Measurements from ENCODE around the gene UMAD1. TPM values are rescaled to one million over a fixed set of nuclear protein-coding genes. Genes with fewer than 3 reads are reported as not detected.
A peak's percentile ranks its signal among the peaks of the same experiment; 100 is the strongest.

UMAD1 gene
- total RNA-seq, 1 donor from 2014 or later = 9.3 TPM

- no peak overlapping the region for H3K9ac ChIP-seq (ENCODE audit: low read length)
Measured at GRCh38 chr7:7731732-7732131, 91.2 kb downstream of the UMAD1 start.

GRCh38 chr7:7732621-7733281 is 92.2 kb downstream of the UMAD1 start:
- no peaks in the 10 kb centered on the region for H3K79me2 ChIP-seq (ENCODE audit: insufficient read depth, low read length)
- no peaks in the 10 kb centered on the region for H3K36me3 ChIP-seq (ENCODE audit: insufficient read depth, low read length)
- FAIRE-seq = peak; percentile 85
- H3K4me3 ChIP-seq (ENCODE audit: insufficient read depth, low read depth, low read length) = no peak overlapping the region
- H3K27ac Mint-ChIP-seq (ENCODE audit: unreplicated experiment) = no peak overlapping the region
- H4K20me1 ChIP-seq (ENCODE audit: insufficient read depth, low read length) = no peaks in the 10 kb centered on the region
- TF ChIP-seq, protein P1, sequence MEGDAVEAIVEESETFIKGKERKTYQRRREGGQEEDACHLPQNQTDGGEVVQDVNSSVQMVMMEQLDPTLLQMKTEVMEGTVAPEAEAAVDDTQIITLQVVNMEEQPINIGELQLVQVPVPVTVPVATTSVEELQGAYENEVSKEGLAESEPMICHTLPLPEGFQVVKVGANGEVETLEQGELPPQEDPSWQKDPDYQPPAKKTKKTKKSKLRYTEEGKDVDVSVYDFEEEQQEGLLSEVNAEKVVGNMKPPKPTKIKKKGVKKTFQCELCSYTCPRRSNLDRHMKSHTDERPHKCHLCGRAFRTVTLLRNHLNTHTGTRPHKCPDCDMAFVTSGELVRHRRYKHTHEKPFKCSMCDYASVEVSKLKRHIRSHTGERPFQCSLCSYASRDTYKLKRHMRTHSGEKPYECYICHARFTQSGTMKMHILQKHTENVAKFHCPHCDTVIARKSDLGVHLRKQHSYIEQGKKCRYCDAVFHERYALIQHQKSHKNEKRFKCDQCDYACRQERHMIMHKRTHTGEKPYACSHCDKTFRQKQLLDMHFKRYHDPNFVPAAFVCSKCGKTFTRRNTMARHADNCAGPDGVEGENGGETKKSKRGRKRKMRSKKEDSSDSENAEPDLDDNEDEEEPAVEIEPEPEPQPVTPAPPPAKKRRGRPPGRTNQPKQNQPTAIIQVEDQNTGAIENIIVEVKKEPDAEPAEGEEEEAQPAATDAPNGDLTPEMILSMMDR (IDR thresholded peaks at IDR 0.05; ENCODE audit: insufficient read depth, low read depth, low read length) = no peak
- TF ChIP-seq EZH2 (IDR thresholded peaks at IDR 0.05; ENCODE audit: insufficient read depth, low read length) = no peak
- H3K9me3 ChIP-seq (ENCODE audit: insufficient read depth, low read depth, low read length) = peaks cover 4% of the 10 kb centered on the region
- peak overlapping the region; percentile 4 for H3K4me2 ChIP-seq (ENCODE audit: low read length)
- peak overlapping the region; percentile 12 for H3K9ac ChIP-seq (ENCODE audit: low read length)
- H3K4me1 Mint-ChIP-seq (ENCODE audit: low read depth, unreplicated experiment) = peaks cover 15% of the 10 kb centered on the region
- H2AFZ ChIP-seq (ENCODE audit: low read depth, low read length) = no peak overlapping the region
- H3K4me3 Mint-ChIP-seq (ENCODE audit: unreplicated experiment) = no peak overlapping the region
- no peaks in the 10 kb centered on the region for H3K9me3 Mint-ChIP-seq (ENCODE audit: unreplicated experiment)
- DNase-seq (ENCODE audit: low read depth) = peak; percentile 83
- H3K27me3 ChIP-seq (ENCODE audit: insufficient read depth, low read length) = no peaks in the 10 kb centered on the region
- no peaks in the 10 kb centered on the region for H3K36me3 Mint-ChIP-seq (ENCODE audit: low read depth, unreplicated experiment)
- H3K27ac ChIP-seq (ENCODE audit: low read depth, low read length) = peak overlapping the region; percentile 22
- no peaks in the 10 kb centered on the region for H3K4me1 ChIP-seq (ENCODE audit: insufficient read depth, low read length)
- no peaks in the 10 kb centered on the region for H3K27me3 Mint-ChIP-seq (ENCODE audit: low read depth, unreplicated experiment)

More at GRCh38 chr7:7731732-7732131, 91.2 kb downstream of the UMAD1 start:
- Histone ChIP-seq H3K27me3 (ENCODE audit: insufficient read depth, low read length) (no peaks in the 10 kb centered on the region), H3K4me3 (ENCODE audit: insufficient read depth, low read depth, low read length) (no peak overlapping the region), H2AFZ (ENCODE audit: low read depth, low read length) (no peak overlapping the region), H3K4me2 (ENCODE audit: low read length) (no peak overlapping the region), H3K79me2 (ENCODE audit: insufficient read depth, low read length) (no peaks in the 10 kb centered on the region), H3K36me3 (ENCODE audit: insufficient read depth, low read length) (no peaks in the 10 kb centered on the region), H3K27ac (ENCODE audit: low read depth, low read length) (no peak overlapping the region), H4K20me1 (ENCODE audit: insufficient read depth, low read length) (no peaks in the 10 kb centered on the region), H3K9me3 (ENCODE audit: insufficient read depth, low read depth, low read length) (peaks cover 4% of the 10 kb centered on the region), H3K4me1 (ENCODE audit: insufficient read depth, low read length) (no peaks in the 10 kb centered on the region)
- no peak for FAIRE-seq
- Mint-ChIP-seq H3K27me3 (ENCODE audit: low read depth, unreplicated experiment) (no peaks in the 10 kb centered on the region), H3K4me1 (ENCODE audit: low read depth, unreplicated experiment) (peaks cover 15% of the 10 kb centered on the region), H3K9me3 (ENCODE audit: unreplicated experiment) (no peaks in the 10 kb centered on the region), H3K36me3 (ENCODE audit: low read depth, unreplicated experiment) (no peaks in the 10 kb centered on the region), H3K27ac (ENCODE audit: unreplicated experiment) (no peak overlapping the region), H3K4me3 (ENCODE audit: unreplicated experiment) (no peak overlapping the region)
- DNase-seq (ENCODE audit: low read depth) = no peak
- no peak for TF ChIP-seq EZH2 (IDR thresholded peaks at IDR 0.05; ENCODE audit: insufficient read depth, low read length)
- TF ChIP-seq, protein P1 (IDR thresholded peaks at IDR 0.05; ENCODE audit: insufficient read depth, low read depth, low read length) = no peak

- H3K4me2 ChIP-seq (ENCODE audit: low read length) = no peak overlapping the region
- H3K27me3 ChIP-seq (ENCODE audit: insufficient read depth, low read length) = no peaks in the 10 kb centered on the region
- no peak overlapping the region for H3K27ac ChIP-seq (ENCODE audit: low read depth, low read length)
- no peak overlapping the region for H3K9ac ChIP-seq (ENCODE audit: low read length)
- H3K79me2 ChIP-seq (ENCODE audit: insufficient read depth, low read length) = no peaks in the 10 kb centered on the region
- no peaks in the 10 kb centered on the region for H3K36me3 ChIP-seq (ENCODE audit: insufficient read depth, low read length)
- TF ChIP-seq, protein P1 (IDR thresholded peaks at IDR 0.05; ENCODE audit: insufficient read depth, low read depth, low read length) = no peak
- TF ChIP-seq EZH2 (IDR thresholded peaks at IDR 0.05; ENCODE audit: insufficient read depth, low read length) = no peak
- H4K20me1 ChIP-seq (ENCODE audit: insufficient read depth, low read length) = no peaks in the 10 kb centered on the region
- H3K4me3 Mint-ChIP-seq (ENCODE audit: unreplicated experiment) = no peak overlapping the region
- H3K27me3 Mint-ChIP-seq (ENCODE audit: low read depth, unreplicated experiment) = no peaks in the 10 kb centered on the region
- FAIRE-seq (no peak), DNase-seq (ENCODE audit: low read depth) (no peak)
- H2AFZ ChIP-seq (ENCODE audit: low read depth, low read length) = no peak overlapping the region
- H3K4me1 ChIP-seq (ENCODE audit: insufficient read depth, low read length) = no peaks in the 10 kb centered on the region
- H3K27ac Mint-ChIP-seq (ENCODE audit: unreplicated experiment) = no peak overlapping the region
- no peaks in the 10 kb centered on the region for H3K9me3 ChIP-seq (ENCODE audit: insufficient read depth, low read depth, low read length)
- no peaks in the 10 kb centered on the region for H3K36me3 Mint-ChIP-seq (ENCODE audit: low read depth, unreplicated experiment)
- H3K4me1 Mint-ChIP-seq (ENCODE audit: low read depth, unreplicated experiment) = peaks cover 28% of the 10 kb centered on the region
- H3K9me3 Mint-ChIP-seq (ENCODE audit: unreplicated experiment) = no peaks in the 10 kb centered on the region
- H3K4me3 ChIP-seq (ENCODE audit: insufficient read depth, low read depth, low read length) = no peak overlapping the region
Measured at GRCh38 chr7:7736671-7737070, 96.1 kb downstream of the UMAD1 start.
